Parathyroid adenoma (tissue), 2 donors: ENCODE results near the gene DUSP8.

Experiments used
- H2AFZ ChIP-seq: fragments of 300-600 bp; sonication (generic); one replicate; pipeline ENCODE4 v1.7.0; 2017; ENCODE audit warnings: antibody characterized with exemption, mild to moderate bottlenecking
- H3K27ac ChIP-seq: fragments of 300-600 bp; sonication (generic); one replicate; pipeline ENCODE4 v1.7.0; 2017
- H3K27me3 ChIP-seq: fragments of 300-600 bp; sonication (generic); one replicate; pipeline ENCODE4 v1.7.0; 2017; ENCODE audit warnings: low read length; ENCODE audit not compliant: control insufficient read depth, insufficient read depth
- H3K36me3 ChIP-seq: fragments of 300-600 bp; sonication (generic); one replicate; pipeline ENCODE4 v1.7.0; 2017; ENCODE audit warnings: low read length; ENCODE audit not compliant: control insufficient read depth, insufficient read depth
- H3K4me1 ChIP-seq: fragments of 300-600 bp; sonication (generic); one replicate; pipeline ENCODE4 v1.7.0; 2017; ENCODE audit warnings: control low read depth
- H3K4me2 ChIP-seq: fragments of 300-600 bp; sonication (generic); one replicate; pipeline ENCODE4 v1.7.0; 2017; ENCODE audit warnings: low read length
- H3K4me3 ChIP-seq: fragments of 300-600 bp; sonication (generic); one replicate; pipeline ENCODE4 v1.7.0; 2017; ENCODE audit warnings: low read depth, low read length
- H3K79me2 ChIP-seq: fragments of 300-600 bp; sonication (generic); one replicate; pipeline ENCODE4 v1.7.0; 2017; ENCODE audit warnings: control low read depth
- H3K9ac ChIP-seq: fragments of 300-600 bp; sonication (generic); one replicate; pipeline ENCODE4 v1.7.0; 2017; ENCODE audit warnings: mild to moderate bottlenecking
- H3K9me3 ChIP-seq: fragments of 300-600 bp; sonication (generic); one replicate; pipeline ENCODE4 v1.7.0; 2017; ENCODE audit warnings: low read length; ENCODE audit not compliant: control insufficient read depth
- TF ChIP-seq, protein P1 (sequence below): fragments of 300-600 bp; sonication (generic); IDR thresholded peaks from one replicate; pipeline ENCODE4 v1.7.0; 2017; ENCODE audit warnings: antibody characterized with exemption, mild to moderate bottlenecking
- donor health status: primary hyperparathyroidism.

Gene DUSP8

DNA sequence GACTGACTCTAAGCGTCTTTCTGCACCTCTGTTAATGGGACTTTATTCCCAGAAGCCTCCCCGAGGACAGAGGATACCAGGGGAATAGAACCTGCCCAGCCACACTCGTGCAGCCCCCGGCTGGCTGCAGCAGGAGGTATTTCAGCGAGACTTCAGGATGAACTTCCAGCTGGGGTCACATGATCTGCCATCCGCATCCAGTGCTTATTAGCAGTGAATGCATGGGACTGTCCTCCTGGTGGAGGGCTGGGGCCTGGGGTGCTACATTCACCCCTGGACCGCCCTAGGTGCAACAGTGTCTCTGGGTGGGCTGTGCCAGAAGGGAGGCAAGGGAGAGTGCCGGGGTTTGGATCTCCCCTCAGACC lies 1.6 kb downstream of the DUSP8 start:
- no peak overlapping the region for H3K9ac ChIP-seq
- no peak overlapping the region for H3K27ac ChIP-seq
- H3K27me3 ChIP-seq, result no peaks in the 10 kb centered on the region
- H3K36me3 ChIP-seq, result no peaks in the 10 kb centered on the region
- H3K9me3 ChIP-seq, result no peaks in the 10 kb centered on the region
- no peak overlapping the region for H3K4me3 ChIP-seq
- H3K4me1 ChIP-seq, result no peaks in the 10 kb centered on the region
- no peak overlapping the region for H2AFZ ChIP-seq
- TF ChIP-seq, protein P1, sequence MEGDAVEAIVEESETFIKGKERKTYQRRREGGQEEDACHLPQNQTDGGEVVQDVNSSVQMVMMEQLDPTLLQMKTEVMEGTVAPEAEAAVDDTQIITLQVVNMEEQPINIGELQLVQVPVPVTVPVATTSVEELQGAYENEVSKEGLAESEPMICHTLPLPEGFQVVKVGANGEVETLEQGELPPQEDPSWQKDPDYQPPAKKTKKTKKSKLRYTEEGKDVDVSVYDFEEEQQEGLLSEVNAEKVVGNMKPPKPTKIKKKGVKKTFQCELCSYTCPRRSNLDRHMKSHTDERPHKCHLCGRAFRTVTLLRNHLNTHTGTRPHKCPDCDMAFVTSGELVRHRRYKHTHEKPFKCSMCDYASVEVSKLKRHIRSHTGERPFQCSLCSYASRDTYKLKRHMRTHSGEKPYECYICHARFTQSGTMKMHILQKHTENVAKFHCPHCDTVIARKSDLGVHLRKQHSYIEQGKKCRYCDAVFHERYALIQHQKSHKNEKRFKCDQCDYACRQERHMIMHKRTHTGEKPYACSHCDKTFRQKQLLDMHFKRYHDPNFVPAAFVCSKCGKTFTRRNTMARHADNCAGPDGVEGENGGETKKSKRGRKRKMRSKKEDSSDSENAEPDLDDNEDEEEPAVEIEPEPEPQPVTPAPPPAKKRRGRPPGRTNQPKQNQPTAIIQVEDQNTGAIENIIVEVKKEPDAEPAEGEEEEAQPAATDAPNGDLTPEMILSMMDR, result no peak
- no peaks in the 10 kb centered on the region for H3K79me2 ChIP-seq
- no peak overlapping the region for H3K4me2 ChIP-seq

DNA sequence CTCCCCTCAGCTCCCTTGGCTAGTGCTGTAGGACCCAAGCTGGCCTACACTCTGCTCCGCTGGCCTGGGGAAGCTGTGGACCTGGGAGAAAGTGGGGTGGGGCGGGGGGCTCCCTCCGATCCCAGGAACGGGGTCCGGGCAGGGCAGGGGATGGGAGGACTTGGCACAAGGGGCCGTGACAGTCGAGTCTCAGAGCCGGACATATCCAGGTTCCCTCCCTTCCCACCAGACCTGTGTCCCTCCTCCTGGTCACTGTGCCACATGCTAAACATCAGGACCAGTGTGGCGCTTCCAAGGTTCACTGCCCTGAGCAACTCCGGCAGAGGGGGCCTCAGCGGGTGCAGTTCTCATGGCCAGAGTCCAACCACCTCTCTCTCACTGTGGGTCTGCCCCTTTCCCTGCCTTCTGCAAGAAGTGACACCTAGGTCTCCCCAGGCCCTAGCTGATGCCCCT lies 2.0 kb downstream of the DUSP8 start:
- H3K27me3 ChIP-seq, result no peaks in the 10 kb centered on the region
- no peak overlapping the region for H3K9ac ChIP-seq
- no peaks in the 10 kb centered on the region for H3K79me2 ChIP-seq
- no peak overlapping the region for H3K27ac ChIP-seq
- TF ChIP-seq, protein P1, result no peak
- no peaks in the 10 kb centered on the region for H3K36me3 ChIP-seq
- H3K4me2 ChIP-seq, result no peak overlapping the region
- no peaks in the 10 kb centered on the region for H3K9me3 ChIP-seq
- no peak overlapping the region for H3K4me3 ChIP-seq
- no peak overlapping the region for H2AFZ ChIP-seq
- H3K4me1 ChIP-seq, result no peaks in the 10 kb centered on the region

DNA sequence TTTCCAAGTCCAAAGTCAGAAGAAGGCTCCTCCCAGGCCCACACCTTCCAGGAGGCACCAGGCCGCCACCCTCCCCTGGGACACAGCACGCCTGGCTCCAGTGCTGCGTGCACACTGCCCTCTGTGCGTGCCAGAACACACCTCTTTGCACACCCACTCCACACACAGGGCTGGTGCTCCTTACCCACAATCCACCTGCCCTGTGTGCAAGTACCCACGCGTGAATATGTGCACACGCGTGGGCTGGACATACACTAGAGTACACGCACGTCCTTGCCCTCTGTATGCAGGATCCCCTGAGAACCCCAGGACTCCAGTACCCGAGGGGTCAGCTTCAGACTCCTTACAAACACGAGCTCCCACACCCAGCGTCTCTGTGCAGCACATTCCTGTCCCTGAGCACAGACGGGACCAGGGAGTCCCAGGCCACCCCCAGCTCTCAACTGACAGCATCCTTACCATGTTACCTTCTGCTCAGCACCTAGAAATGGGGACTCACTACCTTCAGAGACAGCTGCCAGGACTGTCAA lies 2.8 kb downstream of the DUSP8 start:
- Histone ChIP-seq H3K27ac (no peak overlapping the region), H3K4me2 (no peak overlapping the region), H3K27me3 (no peaks in the 10 kb centered on the region), H3K36me3 (no peaks in the 10 kb centered on the region), H3K9ac (no peak overlapping the region), H3K79me2 (no peaks in the 10 kb centered on the region), H3K4me1 (no peaks in the 10 kb centered on the region), H3K9me3 (no peaks in the 10 kb centered on the region), H2AFZ (no peak overlapping the region), H3K4me3 (no peak overlapping the region)
- TF ChIP-seq, protein P1, result no peak

DNA sequence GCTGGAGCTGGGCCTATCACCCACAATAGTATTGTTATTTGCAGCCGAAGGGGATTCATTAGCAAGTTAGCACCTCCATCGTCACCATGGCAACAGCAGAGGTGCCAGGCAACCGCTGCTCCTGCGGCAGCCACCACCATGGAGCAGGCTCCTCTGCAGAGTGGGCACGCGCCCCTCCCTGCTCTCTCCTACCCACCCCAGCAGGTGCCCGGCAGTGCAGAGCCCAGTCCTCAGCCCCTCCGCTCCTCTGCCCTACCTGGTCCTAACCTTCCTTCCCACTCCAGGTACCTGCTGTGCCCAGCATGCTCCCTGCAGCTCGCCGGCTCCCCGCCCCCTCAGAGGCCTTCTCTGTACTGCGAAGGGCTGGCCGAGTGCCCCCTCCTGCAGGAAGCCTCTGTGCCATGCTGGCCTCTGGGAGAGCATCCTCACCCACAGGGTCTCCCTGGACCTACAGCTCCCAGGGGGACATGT lies 3.6 kb downstream of the DUSP8 start:
- H3K4me1 ChIP-seq, result no peaks in the 10 kb centered on the region
- no peaks in the 10 kb centered on the region for H3K27me3 ChIP-seq
- H2AFZ ChIP-seq, result no peak overlapping the region
- no peak overlapping the region for H3K4me3 ChIP-seq
- H3K4me2 ChIP-seq, result no peak overlapping the region
- H3K36me3 ChIP-seq, result no peaks in the 10 kb centered on the region
- no peaks in the 10 kb centered on the region for H3K9me3 ChIP-seq
- no peaks in the 10 kb centered on the region for H3K79me2 ChIP-seq
- no peak overlapping the region for H3K27ac ChIP-seq
- no peak overlapping the region for H3K9ac ChIP-seq
- TF ChIP-seq, protein P1, result no peak

DNA sequence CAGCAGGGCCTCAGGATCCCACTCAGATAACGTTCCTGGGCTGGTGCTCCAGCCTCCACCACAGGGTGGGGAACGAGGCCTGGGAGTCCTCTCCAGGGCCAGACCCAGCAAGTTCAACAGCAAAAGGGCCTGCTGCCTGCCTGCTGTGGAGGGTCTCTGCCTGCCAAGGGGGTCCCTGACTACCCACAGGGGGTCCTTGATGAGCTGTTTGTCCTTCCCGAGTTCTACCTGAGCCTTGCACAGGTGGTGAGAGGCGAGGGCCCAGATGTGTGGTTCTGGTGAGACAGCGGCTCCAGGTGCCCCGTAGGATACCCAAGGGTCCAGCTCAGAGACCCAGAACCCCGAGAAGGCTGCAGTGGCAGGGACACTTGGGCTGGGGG lies 4.4 kb downstream of the DUSP8 start:
- Histone ChIP-seq H3K27ac (no peak overlapping the region), H3K9me3 (no peaks in the 10 kb centered on the region), H3K27me3 (no peaks in the 10 kb centered on the region), H3K36me3 (no peaks in the 10 kb centered on the region), H3K4me2 (no peak overlapping the region), H3K4me1 (no peaks in the 10 kb centered on the region), H3K9ac (no peak overlapping the region), H3K4me3 (no peak overlapping the region), H3K79me2 (no peaks in the 10 kb centered on the region), H2AFZ (no peak overlapping the region)
- TF ChIP-seq, protein P1, result no peak
